ENCODE results near the gene ACSL3. TPM values are rescaled to one million over a fixed set of nuclear protein-coding genes. Genes with fewer than 3 reads are reported as not detected.

The ACSL3 gene
- total and polyA plus RNA-seq, 4 donors = 22.2 to 154 (median 59.2) TPM

GRCh38 chr2:222871291-222871690, 10.5 kb downstream of the ACSL3 start:
- TF ChIP-seq CTCF (IDR thresholded peaks at IDR 0.05; ENCODE audit: control extremely low read depth, extremely low read depth) = no peak
- H3K4me1 ChIP-seq (ENCODE audit: control insufficient read depth in 5 of 5, insufficient read depth in 5 of 5, low read length in 5 of 5) = peaks cover 3 to 30% (median 8%) of the 10 kb centered on the region in 5 donors
- no peak overlapping the region for H3K27ac ChIP-seq (ENCODE audit: low read depth in 1 of 2, low read length in 1 of 2)
- no peaks in the 10 kb centered on the region for H3K36me3 ChIP-seq (ENCODE audit: control insufficient read depth in 4 of 4, insufficient read depth in 4 of 4, low read length in 4 of 4)
- no peak for ATAC-seq (ENCODE audit: insufficient read depth, low FRiP score)
- no peaks in the 10 kb centered on the region for H3K9me3 ChIP-seq (ENCODE audit: control insufficient read depth in 4 of 4, insufficient read depth in 3 of 4, low read length in 3 of 4)
- DNase-seq = no peak
- H3K27me3 ChIP-seq (ENCODE audit: control insufficient read depth in 3 of 3, insufficient read depth in 3 of 3, low read length in 2 of 3) = no peaks in the 10 kb centered on the region
- 94 to 95% methylated on average over 5 of the region's 5 CpGs for WGBS, 2 donors
- no peak overlapping the region for H3K9ac ChIP-seq (ENCODE audit: insufficient read depth in 1 of 2, low read length in 2 of 2)
- no peak overlapping the region for H3K4me3 ChIP-seq

- DNase-seq = no peak
- Histone ChIP-seq H3K27ac (ENCODE audit: low read depth in 1 of 2, low read length in 1 of 2) (no peak overlapping the region), H3K36me3 (ENCODE audit: control insufficient read depth in 4 of 4, insufficient read depth in 4 of 4, low read length in 4 of 4) (no peaks in the 10 kb centered on the region), H3K9ac (ENCODE audit: insufficient read depth in 1 of 2, low read length in 2 of 2) (no peak overlapping the region), H3K4me3 (no peak overlapping the region), H3K9me3 (ENCODE audit: control insufficient read depth in 4 of 4, insufficient read depth in 3 of 4, low read length in 3 of 4) (no peaks in the 10 kb centered on the region), H3K27me3 (ENCODE audit: control insufficient read depth in 3 of 3, insufficient read depth in 3 of 3, low read length in 2 of 3) (no peaks in the 10 kb centered on the region), H3K4me1 (ENCODE audit: control insufficient read depth in 5 of 5, insufficient read depth in 5 of 5, low read length in 5 of 5) (peaks cover 3 to 28% (median 8%) of the 10 kb centered on the region in 5 donors)
- 53 to 88% methylated on average over 4 of the region's 4 CpGs for WGBS, 2 donors
- ATAC-seq (ENCODE audit: insufficient read depth, low FRiP score) = no peak
- no peak for TF ChIP-seq CTCF (IDR thresholded peaks at IDR 0.05; ENCODE audit: control extremely low read depth, extremely low read depth)
Measured at GRCh38 chr2:222872551-222872950, 11.7 kb downstream of the ACSL3 start.

- Histone ChIP-seq H3K27me3 (ENCODE audit: control insufficient read depth in 3 of 3, insufficient read depth in 3 of 3, low read length in 2 of 3) (no peaks in the 10 kb centered on the region), H3K4me1 (ENCODE audit: control insufficient read depth in 5 of 5, insufficient read depth in 5 of 5, low read length in 5 of 5) (peaks cover 2 to 23% (median 9%) of the 10 kb centered on the region in 5 donors), H3K9ac (ENCODE audit: insufficient read depth in 1 of 2, low read length in 2 of 2) (no peak overlapping the region), H3K36me3 (ENCODE audit: control insufficient read depth in 4 of 4, insufficient read depth in 4 of 4, low read length in 4 of 4) (peaks cover 0 to 2% (median 0%) of the 10 kb centered on the region in 4 donors), H3K4me3 (no peak overlapping the region), H3K27ac (ENCODE audit: low read depth in 1 of 2, low read length in 1 of 2) (no peak overlapping the region), H3K9me3 (ENCODE audit: control insufficient read depth in 4 of 4, insufficient read depth in 3 of 4, low read length in 3 of 4) (no peaks in the 10 kb centered on the region)
- no peak for ATAC-seq (ENCODE audit: insufficient read depth, low FRiP score)
- TF ChIP-seq CTCF (IDR thresholded peaks at IDR 0.05; ENCODE audit: control extremely low read depth, extremely low read depth) = no peak
- no peak for DNase-seq
- 92 to 93% methylated on average over 3 of the region's 3 CpGs for WGBS, 2 donors
Measured at GRCh38 chr2:222875482-222875881, 14.6 kb downstream of the ACSL3 start.

- Histone ChIP-seq H3K9ac (ENCODE audit: insufficient read depth in 1 of 2, low read length in 2 of 2) (no peak overlapping the region), H3K27ac (ENCODE audit: low read depth in 1 of 2, low read length in 1 of 2) (no peak overlapping the region), H3K4me3 (no peak overlapping the region), H3K4me1 (ENCODE audit: control insufficient read depth in 5 of 5, insufficient read depth in 5 of 5, low read length in 5 of 5) (peaks cover 0 to 18% (median 7%) of the 10 kb centered on the region in 5 donors), H3K9me3 (ENCODE audit: control insufficient read depth in 4 of 4, insufficient read depth in 3 of 4, low read length in 3 of 4) (no peaks in the 10 kb centered on the region), H3K36me3 (ENCODE audit: control insufficient read depth in 4 of 4, insufficient read depth in 4 of 4, low read length in 4 of 4) (peaks cover 0 to 2% (median 0%) of the 10 kb centered on the region in 4 donors), H3K27me3 (ENCODE audit: control insufficient read depth in 3 of 3, insufficient read depth in 3 of 3, low read length in 2 of 3) (no peaks in the 10 kb centered on the region)
- TF ChIP-seq CTCF (IDR thresholded peaks at IDR 0.05; ENCODE audit: control extremely low read depth, extremely low read depth) = no peak
- ATAC-seq (ENCODE audit: insufficient read depth, low FRiP score) = no peak
- DNase-seq = no peak
Measured at GRCh38 chr2:222876947-222877346, 16.1 kb downstream of the ACSL3 start.

Measured in lung (tissue), 12 donors.